Measurements from ENCODE around the gene ACACB.
A peak's percentile ranks its signal among the peaks of the same experiment; 100 is the strongest.

Gene ACACB
- long read RNA-seq, donor 1, partial matches to known transcripts, result 0 of 1 reads
- long read RNA-seq, donor 1, other reads (novel, unspliced or antisense), result 0 of 1 reads
- long read RNA-seq, donor 2, result 0 reads
- long read RNA-seq, donor 3, partial matches to known transcripts, result 15 of 16 reads
- long read RNA-seq, donor 3, other reads (novel, unspliced or antisense), result 0 of 16 reads
- long read RNA-seq, donor 4, partial matches to known transcripts, result 35 of 36 reads
- long read RNA-seq, donor 4, other reads (novel, unspliced or antisense), result 0 of 36 reads
- long read RNA-seq, donor 5, result 0 reads
- long read RNA-seq, donor 6, result 0 reads
- long read RNA-seq, donor 7, result 0 reads
- long read RNA-seq, donor 8, partial matches to known transcripts, result 0 of 2 reads
- long read RNA-seq, donor 8, other reads (novel, unspliced or antisense), result 0 of 2 reads

DNA sequence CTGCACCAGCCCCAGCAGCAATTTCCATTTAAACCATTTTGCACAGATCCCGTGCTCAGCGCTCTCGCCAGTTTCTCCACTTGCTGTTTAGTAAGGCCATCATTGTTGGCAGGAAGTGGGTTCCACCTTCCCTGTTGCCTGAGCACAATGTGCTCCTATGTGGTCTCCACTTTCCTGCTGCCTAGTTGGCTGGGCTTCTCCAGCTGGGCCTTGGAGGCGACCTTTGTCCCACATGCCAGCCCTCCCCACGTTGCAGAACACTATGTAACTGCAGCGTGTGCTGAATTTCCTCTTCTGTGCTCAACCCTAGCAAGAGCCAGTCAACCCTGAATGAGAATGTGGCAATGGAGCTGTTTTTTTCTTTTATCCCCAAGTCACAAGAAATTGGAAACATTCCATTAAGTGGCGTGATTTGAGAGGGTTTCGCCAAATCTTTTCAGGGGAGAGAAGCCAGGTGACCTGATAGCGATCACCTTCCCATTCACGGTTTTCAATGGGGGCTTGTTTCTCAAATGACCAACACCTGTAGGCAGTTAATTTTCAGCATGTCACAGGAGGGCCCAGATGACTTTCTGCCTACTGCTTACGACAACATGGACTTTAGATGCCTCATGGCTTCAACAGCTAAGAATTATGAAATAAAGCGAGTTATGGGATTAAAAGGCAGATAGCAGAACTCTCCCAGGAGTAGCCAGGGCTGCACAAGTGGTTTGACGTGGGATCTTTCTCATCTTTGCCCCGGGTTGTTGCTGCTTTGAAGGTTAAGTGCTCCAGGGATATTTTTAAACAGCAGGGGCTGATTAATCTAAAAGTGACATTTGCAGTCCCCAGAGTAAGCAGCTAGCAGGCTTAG, at the start of gene ACACB:
ACACB (plus strand) TSS at position 830 of the 853 bp plus-strand sequence. CDS start 22,819 bp downstream, outside the sequence.
- peak; percentile 66 for DNase-seq

DNA sequence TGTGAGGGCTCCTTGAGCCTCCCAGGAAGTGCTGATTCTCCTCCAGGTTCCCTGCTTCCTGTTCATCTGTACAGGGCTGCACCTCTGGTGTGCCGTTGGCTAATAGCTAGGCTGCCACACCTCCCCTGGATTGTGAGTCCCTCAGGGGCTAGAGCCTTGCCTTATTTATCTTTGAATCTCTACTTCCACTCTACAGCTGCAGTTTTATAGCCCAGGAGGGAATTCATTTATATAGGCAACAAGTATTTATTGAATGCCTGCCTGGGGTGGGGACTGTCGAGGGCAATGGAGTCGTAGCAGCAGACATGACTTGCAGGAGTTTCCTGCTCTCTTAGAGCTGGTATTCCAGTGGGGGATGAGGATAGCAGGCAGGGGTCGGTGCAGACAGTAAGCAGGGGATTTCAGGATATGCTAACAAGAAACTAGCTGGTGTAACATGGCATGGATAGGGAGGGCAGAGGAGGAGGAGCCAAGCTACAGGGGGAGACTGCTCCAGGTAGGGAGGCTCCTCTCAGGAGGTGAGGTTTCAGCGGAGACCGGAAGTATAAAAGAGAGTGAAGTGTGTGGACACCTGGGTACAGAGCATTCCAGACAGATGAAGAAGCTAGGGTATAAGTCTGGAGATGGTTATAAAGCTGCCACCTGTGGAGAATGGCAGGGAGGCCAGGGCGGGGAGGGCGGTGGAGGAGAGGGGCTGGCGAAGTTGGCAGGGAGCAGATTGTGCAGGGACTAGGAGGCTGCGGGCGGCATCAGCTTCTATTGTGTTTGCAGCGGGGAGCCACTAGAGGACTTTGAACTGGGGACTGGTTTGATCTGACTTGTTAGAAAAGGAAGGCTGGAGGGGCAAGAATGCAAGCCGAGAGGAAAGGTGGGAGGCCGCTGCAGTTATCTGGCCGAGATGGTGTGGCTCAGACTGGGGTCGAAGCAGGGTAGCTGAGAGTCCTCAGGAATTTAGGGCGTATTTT, 46.8 kb upstream of the ACACB start:
- no peak for DNase-seq

GRCh38 chr12:109074866-109075265, 41.5 kb upstream of the ACACB start:
- DNase-seq, result no peak

- no peak for DNase-seq
These were observed 33.6 kb upstream of the ACACB start for GRCh38 chr12:109082751-109083150.

- no peak for DNase-seq
These were observed 32.0 kb upstream of the ACACB start for GRCh38 chr12:109084425-109084824.

DNA sequence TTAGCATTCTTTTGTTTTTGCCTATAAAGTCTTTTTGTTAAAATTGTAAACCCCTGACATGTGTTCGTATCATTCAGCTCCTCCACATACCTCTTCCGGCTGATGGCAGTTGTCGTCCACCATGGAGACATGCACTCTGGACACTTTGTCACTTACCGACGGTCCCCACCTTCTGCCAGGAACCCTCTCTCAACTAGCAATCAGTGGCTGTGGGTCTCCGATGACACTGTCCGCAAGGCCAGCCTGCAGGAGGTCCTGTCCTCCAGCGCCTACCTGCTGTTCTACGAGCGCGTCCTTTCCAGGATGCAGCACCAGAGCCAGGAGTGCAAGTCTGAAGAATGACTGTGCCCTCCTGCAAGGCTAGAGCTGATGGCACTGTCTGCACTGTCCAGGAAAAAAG, 30.8 kb upstream of the ACACB start:
- DNase-seq, result no peak

GRCh38 chr12:109087250-109087649, 29.1 kb upstream of the ACACB start:
- DNase-seq, result no peak

GRCh38 chr12:109088818-109089217, 27.6 kb upstream of the ACACB start:
- DNase-seq, result no peak

DNA sequence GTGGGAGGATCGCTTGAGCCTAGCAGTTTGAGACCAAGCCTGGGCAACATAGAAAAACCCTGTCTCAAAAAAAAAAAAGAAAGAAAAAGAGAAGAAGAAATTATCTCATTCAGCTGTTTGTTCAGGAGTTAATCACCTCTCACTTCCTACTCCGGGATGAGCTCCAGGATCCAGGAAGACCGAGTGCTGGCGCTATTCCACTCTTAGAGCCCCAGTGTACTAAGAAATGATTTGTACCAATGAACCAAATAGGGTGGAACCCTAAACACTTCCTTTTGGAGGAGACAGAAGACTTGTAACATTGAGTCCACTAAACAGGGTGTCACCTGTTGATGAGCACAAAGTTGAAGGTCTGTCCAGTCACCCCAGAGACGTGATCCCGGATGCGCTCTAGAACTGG, 26.7 kb upstream of the ACACB start:
- DNase-seq, result no peak

DNA sequence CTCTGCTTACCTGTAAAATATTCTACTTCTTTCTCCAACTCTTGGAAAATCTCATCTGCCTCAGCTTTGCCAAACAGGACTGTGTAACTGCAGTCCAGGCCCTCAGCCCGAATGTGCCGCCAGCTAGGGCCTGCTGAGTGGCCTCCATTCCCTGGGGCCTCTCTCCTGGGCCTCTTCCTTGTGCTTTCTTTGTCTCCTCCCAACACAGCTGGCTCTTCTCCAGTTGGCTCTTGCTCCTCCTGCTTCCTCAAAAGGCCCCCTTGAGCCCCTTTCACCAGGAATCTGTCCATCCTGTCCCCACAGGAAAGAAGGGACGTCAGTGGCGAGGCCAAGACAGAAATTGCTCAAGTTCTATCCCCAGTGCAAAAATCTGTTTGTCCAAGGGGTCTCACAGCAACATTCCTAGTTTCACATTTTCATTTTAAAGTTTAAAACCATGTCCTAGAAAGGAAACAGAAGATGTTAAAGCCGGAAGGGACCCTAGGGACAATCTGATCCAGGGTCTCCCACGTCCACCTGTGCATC, 23.8 kb upstream of the ACACB start:
- no peak for DNase-seq

GRCh38 chr12:109093022-109093918, 23.1 kb upstream of the ACACB start, which contains the start of gene ALKBH2:
Gene ALKBH2, minus strand, starts transcription at chr12:109093472. Its CDS starts 686 bp downstream, at chr12:109092786.
- peak; percentile 79 for DNase-seq

- DNase-seq, result no peak
These were observed 19.3 kb upstream of the ACACB start for GRCh38 chr12:109097140-109097434.

DNA sequence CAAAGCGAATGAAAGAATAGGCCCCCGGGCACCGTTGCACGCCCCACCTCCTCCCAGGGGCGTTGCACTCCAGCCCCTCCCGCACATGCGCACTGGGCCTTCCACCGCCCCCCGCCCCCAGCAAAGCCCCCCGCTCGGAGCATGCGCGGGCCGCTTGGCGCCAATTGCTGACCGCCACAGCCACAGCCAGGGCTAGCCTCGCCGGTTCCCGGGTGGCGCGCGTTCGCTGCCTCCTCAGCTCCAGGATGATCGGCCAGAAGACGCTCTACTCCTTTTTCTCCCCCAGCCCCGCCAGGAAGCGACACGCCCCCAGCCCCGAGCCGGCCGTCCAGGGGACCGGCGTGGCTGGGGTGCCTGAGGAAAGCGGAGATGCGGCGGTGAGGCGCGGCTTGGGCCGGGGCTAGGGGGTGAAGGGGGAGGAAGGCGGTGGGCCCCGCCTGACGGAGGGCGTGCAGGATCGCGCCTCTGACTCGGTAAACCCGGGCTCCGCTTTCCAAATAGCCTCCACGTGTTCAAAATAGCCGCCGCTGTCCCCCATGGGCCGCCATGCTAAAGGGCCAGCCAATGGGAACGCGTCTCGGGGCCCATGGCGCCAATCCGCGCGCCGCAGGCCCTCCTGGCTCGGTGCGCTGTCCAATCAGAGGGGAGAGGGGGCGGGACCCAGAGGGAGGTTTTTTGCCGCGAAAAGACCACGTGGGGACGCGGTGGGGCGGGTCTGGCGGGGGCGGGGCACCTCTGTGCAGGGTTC, 18.8 kb upstream of the ACACB start, which contains the start of gene UNG:
UNG (plus strand) TSS at position 163 of the 748 bp plus-strand sequence; CDS start at position 246, 83 bp downstream.
- DNase-seq, result peak; percentile 64

DNA sequence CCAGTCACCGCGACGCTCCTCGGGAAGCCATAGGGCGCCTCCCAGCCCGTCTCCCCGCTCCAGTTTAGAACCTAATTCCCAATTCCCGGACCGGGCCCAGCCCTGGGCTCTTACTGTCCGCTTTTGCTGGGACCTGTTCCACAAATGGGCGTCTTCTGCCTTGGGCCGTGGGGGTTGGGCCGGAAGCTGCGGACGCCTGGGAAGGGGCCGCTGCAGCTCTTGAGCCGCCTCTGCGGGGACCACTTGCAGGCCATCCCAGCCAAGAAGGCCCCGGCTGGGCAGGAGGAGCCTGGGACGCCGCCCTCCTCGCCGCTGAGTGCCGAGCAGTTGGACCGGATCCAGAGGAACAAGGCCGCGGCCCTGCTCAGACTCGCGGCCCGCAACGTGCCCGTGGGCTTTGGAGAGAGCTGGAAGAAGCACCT, 18.2 kb upstream of the ACACB start:
- DNase-seq, result peak; percentile 95

DNA sequence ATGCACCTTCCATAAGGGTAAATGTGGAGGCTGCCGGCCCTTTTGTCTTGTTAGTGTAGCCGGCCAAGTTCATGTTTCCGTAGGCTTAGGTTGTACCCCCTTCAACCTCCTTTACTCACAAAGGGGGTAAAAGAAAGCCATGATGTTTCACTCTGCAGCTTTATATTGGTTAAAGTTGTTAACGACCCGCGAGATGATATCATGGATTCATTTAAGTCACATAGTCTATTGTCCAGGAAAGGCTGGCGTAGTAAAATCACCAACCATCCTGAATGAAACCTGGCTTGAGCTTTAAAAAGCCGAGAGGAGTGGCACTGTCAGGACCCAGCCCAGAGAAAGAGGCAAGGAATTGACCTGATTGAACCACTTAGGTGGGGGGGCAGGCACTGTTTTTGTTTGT, 17.7 kb upstream of the ACACB start:
- no peak for DNase-seq

DNA sequence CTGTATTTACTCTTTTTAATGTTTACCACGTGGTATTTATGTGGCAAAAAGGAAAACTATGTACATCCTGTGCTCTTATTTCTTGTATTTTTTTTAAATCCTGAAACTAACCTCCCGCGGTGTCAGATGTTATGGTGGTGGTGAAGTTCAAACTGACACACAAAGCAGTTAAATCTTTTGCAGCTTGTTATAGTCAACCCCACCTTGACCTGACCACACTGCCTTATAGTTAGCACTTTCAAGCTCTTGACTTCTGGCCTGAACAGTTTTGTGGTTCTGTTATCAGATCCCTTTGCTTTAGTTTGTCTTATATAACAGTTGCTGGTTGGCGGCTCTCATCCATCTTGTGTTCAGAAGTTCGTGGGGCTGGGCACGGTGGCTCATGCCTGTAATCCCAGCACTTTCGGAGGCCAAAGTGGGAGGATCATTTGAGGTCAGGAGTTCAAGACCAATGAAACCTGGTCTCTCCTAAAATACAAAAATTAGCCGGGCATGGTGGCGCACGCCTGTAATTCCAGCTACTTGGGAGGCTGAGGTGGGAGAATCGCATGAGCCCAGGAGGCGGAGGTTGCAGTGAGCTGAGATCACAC, 16.9 kb upstream of the ACACB start:
- DNase-seq, result no peak

- no peak for DNase-seq
These were observed 15.6 kb upstream of the ACACB start for GRCh38 chr12:109100741-109101140.

DNA sequence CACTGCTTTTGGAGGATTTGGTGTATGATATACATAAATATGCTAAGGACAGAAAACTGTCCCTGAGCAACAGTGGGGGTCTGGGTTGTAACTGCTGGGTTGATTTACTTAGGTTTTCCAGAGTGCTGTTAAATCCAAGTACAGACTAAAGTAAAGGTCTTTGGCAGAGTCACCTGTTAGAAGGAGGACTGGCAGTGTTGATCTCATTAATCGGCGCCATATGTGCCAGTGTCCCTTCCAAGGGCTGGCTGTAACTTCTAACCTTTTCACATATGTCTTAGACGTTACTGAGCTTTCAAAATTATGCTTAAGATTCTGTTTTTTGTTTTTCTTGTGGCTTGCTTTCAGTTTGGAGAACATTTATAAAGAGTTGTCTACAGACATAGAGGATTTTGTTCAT, 13.9 kb upstream of the ACACB start:
- no peak for DNase-seq

DNA sequence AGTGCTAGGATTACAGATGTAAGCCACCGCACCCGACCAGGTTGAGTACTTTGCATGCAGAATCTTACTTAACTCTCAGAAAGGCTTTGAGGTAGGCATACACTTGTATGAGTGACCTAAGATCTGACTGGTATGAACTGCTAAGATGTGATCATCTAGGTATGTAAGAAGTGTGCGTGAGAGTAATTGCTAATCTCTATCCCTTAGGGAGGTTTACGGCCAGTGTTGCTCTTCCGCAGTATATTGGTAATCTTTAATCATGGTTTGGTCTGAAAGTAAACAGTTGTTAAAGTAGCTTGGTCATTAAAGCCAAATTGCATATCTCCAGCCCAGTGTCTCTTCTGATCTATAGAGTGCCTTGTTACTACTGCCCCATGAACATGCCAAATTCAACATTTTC, 11.2 kb upstream of the ACACB start:
- no peak for DNase-seq

Data from right kidney (tissue), 9 donors.